ENCODE measurements around the gene CD302.
"Not testable (repeated sequence)": the region's sequence is repeated elsewhere in the genome, so short reads cannot be mapped to it uniquely, and the experiment has no call there.

The CD302 gene

DNA sequence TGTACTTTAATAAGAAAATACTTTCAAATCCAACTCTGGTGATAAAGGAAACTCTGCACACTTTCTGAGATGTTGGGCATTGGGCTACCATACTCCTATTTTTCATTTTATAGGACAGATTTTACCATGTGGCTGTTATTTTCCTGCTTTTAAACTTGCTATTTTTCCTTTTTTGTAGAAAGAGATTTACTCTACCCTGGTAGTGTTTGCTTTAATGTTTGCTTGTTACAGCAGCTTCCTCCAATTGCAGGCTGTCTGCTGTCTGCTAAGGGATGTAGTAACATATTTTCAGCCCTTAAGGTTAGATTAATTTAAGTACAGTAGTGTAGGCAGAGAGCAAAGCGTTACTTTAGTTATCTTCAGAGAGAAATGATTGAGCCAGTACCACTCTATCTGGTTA, 47.1 kb downstream of the CD302 start:
- Mint-ChIP-seq H3K27ac (no peak overlapping the region), H3K4me3 (no peak overlapping the region), H3K36me3 (ENCODE audit: low read depth) (peaks cover 44% of the 10 kb centered on the region), H3K9me3 (no peaks in the 10 kb centered on the region), H3K27me3 (no peaks in the 10 kb centered on the region), H3K4me1 (peaks cover 11% of the 10 kb centered on the region)
- ATAC-seq (no peak), DNase-seq (no peak)

DNA sequence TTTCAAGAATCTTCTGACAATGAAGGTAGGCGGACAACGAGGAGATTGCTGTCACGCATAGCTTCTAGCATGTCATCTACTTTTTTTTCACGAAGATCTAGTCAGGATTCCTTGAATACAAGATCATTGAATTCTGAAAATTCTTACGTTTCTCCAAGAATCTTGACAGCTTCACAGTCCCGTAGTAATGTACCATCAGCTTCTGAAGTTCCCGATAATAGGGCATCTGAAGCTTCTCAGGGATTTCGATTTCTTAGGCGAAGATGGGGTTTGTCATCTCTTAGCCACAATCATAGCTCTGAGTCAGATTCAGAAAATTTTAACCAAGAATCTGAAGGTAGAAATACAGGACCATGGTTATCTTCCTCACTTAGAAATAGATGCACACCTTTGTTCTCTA, 49.9 kb downstream of the CD302 start:
- no peaks in the 10 kb centered on the region for H3K9me3 Mint-ChIP-seq

DNA sequence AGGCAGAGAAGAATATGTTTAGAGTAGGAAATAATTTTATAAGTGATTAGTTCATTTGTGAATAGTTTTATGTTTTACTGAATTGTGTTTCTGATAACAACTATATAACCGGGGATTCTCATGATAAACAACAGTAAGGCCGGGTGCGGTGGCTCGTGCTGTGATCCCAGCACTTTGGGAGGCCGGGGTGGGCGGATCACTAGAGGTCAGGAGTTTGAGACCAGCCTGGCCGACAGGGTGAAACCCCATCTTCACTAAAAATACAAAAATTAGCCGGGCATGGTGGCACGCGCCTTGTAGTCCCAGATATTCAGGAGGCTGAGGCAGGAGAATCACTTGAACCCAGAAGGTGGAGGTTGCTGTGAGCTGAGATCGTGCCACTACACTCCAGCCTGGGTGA, 52.8 kb downstream of the CD302 start:
- H3K27ac Mint-ChIP-seq, H3K4me3 Mint-ChIP-seq, H3K27me3 Mint-ChIP-seq, ATAC-seq, H3K4me1 Mint-ChIP-seq, H3K9me3 Mint-ChIP-seq, DNase-seq: not testable (repeated sequence)
- peaks cover 60% of the 10 kb centered on the region for H3K36me3 Mint-ChIP-seq (ENCODE audit: low read depth)

More for the DNA sequence above, 49.9 kb downstream of the CD302 start:
- Mint-ChIP-seq H3K36me3 (ENCODE audit: low read depth) (peaks cover 65% of the 10 kb centered on the region), H3K27me3 (no peaks in the 10 kb centered on the region), H3K4me1 (peaks cover 11% of the 10 kb centered on the region), H3K4me3 (no peak overlapping the region), H3K27ac (no peak overlapping the region)
- ATAC-seq (no peak), DNase-seq (no peak)

DNA sequence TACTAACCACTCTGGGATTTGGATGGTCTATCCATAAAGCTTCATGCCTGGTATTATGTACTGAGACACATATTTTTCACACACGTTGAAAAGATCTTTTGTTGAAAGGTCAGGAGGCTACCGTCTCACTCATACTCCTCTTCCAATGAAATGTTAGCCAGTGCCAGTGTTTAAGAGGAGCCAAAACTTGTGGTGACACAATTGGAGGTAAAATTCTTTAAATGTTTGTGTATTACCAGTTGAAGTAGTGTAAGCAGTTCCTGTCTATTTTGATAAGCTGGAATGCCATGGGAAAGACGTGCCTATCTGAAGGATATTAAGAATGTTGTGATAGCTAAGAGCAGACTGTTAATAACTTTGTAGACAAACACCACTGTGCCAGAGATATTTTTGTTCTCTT, 53.6 kb downstream of the CD302 start:
- H3K27me3 Mint-ChIP-seq = no peaks in the 10 kb centered on the region
- H3K27ac Mint-ChIP-seq = no peak overlapping the region
- H3K4me1 Mint-ChIP-seq = peaks cover 8% of the 10 kb centered on the region
- DNase-seq = no peak
- peaks cover 68% of the 10 kb centered on the region for H3K36me3 Mint-ChIP-seq (ENCODE audit: low read depth)
- H3K4me3 Mint-ChIP-seq = no peak overlapping the region
- ATAC-seq = no peak
- H3K9me3 Mint-ChIP-seq = no peaks in the 10 kb centered on the region

DNA sequence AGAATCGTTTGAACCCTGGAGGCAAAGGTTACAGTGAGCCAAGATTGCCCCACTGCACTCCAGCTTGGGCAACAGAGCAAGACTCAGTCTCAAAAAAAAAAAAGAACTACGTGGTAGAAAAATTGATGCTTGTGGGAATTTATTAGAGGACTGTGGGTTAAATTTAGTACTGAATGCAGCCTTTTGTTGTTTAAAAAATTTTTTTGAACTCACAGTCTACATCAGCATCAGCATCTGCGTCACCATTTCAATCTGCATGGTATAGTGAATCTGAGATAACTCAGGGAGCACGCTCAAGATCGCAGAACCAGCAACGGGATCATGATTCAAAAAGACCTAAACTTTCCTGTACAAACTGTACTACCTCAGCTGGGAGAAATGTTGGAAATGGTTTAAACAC, 55.2 kb downstream of the CD302 start:
- Mint-ChIP-seq H3K36me3 (ENCODE audit: low read depth) (peaks cover 66% of the 10 kb centered on the region), H3K4me3 (no peak overlapping the region), H3K9me3 (no peaks in the 10 kb centered on the region), H3K27ac (no peak overlapping the region), H3K27me3 (no peaks in the 10 kb centered on the region), H3K4me1 (peaks cover 9% of the 10 kb centered on the region)
- ATAC-seq (no peak), DNase-seq (no peak)

DNA sequence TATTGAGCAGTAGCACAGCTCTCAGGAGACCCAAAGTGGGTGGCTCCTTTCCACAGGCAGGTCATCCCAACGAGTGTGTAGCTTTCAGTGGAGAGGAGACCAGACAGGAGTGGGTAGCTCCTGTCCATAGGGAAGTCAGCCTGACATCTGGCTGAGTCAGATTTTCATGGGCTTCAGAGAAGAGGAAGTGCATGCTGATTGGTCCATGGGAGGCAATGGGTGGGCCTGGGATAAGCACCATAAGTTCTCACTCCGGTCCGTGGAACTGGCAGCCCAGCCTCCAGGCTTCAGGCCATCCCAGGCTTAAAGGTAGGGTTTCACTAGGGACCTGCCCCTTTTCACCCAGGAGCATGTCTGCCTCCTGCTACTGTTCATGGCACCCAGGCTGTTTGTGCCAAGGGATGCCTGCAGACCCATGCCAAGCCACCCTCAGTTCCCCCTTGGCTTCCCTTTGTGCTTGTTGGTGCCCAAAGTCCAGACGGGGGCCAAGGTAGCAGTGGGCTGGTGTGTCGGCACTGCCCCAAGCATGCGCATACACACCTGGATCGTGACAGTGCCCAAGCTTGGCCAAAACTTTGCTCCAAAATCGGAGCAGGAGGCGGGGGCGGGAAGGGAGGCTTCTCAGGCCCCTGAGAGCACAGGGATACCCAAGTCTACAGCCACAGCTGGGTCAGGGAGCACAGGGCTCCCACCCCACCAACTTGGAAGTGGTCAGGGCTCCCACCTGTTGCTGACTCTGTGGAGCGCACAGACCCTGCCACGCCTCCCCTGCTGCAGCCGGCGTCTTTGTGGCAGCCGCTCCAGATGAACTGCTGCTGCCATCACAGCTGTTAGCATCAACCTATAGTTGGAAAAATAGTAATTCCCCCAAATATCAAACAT, 59.3 kb downstream of the CD302 start:
- H3K9me3 Mint-ChIP-seq = no peaks in the 10 kb centered on the region
- H3K4me1 Mint-ChIP-seq = peaks cover 26% of the 10 kb centered on the region
- H3K36me3 Mint-ChIP-seq (ENCODE audit: low read depth) = peaks cover 70% of the 10 kb centered on the region
- H3K4me3 Mint-ChIP-seq = no peak overlapping the region
- H3K27ac Mint-ChIP-seq = no peak overlapping the region
- DNase-seq = no peak
- H3K27me3 Mint-ChIP-seq = no peaks in the 10 kb centered on the region
- ATAC-seq = no peak

DNA sequence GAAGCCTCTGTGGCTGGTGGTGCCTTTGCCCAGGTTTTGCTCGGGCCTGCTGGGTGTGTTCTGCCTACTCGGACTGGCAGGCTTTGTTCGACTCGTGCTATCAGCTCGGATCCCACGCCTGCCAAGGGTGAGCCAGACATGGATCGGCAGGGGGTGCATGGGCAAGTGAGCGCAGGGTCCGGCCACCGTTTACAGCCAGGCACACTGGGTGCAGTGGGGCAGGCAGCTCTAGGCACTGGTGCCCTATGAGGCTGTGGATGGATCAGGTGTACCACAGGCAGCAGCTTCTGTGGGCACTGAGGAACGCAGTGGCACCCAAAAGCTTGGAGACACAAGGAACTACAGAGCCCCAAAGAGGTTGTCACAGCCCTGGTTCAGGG, 60.1 kb downstream of the CD302 start:
- Mint-ChIP-seq H3K9me3 (no peaks in the 10 kb centered on the region), H3K4me1 (peaks cover 27% of the 10 kb centered on the region), H3K4me3 (no peak overlapping the region), H3K36me3 (ENCODE audit: low read depth) (peaks cover 67% of the 10 kb centered on the region), H3K27me3 (no peaks in the 10 kb centered on the region), H3K27ac (no peak overlapping the region)
- ATAC-seq = no peak
- DNase-seq = no peak

DNA sequence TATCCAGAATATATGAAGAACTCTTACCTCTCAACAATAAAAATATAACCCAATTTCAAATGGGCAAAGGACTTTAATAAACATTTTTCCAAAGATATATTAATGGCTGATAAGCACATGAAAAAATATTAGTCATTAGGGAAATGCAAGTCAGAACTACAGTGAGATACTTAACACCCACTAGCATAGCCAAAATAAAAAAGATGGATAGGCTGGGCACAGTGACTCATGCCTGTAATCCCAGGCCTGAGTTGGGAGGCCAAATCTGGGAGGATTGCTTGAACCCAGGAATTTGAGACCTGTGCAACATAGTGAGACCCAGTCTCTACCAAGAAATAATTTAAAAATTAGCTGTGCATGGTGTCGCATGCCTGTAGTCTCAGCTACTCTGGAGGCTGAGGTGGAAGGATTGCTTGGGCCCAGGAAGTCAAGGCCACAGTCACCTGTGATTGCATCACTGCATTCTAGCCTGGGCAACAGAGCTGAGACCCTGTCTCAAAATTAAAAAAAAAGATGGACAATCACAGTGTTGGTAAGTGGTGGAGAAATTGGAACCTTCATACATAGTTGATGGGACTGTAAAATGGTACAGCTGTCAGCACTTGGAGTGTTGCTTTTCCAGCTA, 60.6 kb downstream of the CD302 start:
- H3K9me3 Mint-ChIP-seq = no peaks in the 10 kb centered on the region
- DNase-seq = no peak
- H3K36me3 Mint-ChIP-seq (ENCODE audit: low read depth) = peaks cover 66% of the 10 kb centered on the region
- H3K4me1 Mint-ChIP-seq = peaks cover 30% of the 10 kb centered on the region
- no peak overlapping the region for H3K4me3 Mint-ChIP-seq
- no peak for ATAC-seq
- no peaks in the 10 kb centered on the region for H3K27me3 Mint-ChIP-seq
- H3K27ac Mint-ChIP-seq = no peak overlapping the region

DNA sequence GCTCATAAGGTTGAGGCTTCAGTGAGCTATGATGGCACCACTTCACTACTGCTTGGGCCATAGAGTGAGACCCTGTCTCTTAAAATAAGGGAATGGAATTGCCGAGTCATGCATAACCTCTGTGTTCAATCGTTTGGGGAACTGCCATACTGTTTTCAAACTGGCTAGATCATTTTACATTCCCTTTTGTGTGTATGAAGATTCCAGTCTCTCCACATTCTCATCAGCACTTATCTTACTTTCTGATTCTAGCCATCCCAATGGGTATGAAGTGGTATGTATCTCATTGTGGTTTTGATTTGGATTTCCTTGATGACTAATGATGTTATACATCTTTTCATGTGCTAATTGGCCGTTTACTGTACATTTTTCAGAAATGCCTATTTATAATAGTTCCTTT, 62.0 kb downstream of the CD302 start:
- peaks cover 32% of the 10 kb centered on the region for H3K4me1 Mint-ChIP-seq
- no peaks in the 10 kb centered on the region for H3K27me3 Mint-ChIP-seq
- ATAC-seq (no peak), DNase-seq (no peak)
- no peaks in the 10 kb centered on the region for H3K9me3 Mint-ChIP-seq
- H3K4me3 Mint-ChIP-seq = no peak overlapping the region
- peaks cover 60% of the 10 kb centered on the region for H3K36me3 Mint-ChIP-seq (ENCODE audit: low read depth)
- peak overlapping the region; percentile 60 for H3K27ac Mint-ChIP-seq

DNA sequence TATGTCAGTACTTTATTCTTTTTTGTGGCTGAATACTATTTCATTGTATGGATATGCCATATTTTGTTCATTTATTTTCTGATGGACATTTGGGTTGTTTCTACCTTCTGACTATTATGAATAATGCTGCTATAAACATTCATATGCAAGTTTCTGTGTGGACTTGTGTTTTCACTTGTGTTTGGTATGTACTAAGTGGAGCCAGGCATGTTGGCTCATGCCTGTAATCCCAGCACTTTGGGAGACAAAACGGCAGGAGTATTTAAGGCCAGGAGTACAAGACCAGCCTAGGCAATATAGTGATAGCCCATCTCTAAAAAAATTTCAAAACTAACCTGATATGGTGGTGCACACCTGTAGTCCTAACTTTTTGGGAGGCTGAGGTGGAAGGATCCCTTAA, 62.4 kb downstream of the CD302 start:
- DNase-seq (no peak), ATAC-seq (no peak)
- Mint-ChIP-seq H3K27me3 (no peaks in the 10 kb centered on the region), H3K9me3 (no peaks in the 10 kb centered on the region), H3K27ac (peak overlapping the region; percentile 60), H3K4me3 (no peak overlapping the region), H3K4me1 (peaks cover 32% of the 10 kb centered on the region), H3K36me3 (ENCODE audit: low read depth) (peaks cover 64% of the 10 kb centered on the region)

DNA sequence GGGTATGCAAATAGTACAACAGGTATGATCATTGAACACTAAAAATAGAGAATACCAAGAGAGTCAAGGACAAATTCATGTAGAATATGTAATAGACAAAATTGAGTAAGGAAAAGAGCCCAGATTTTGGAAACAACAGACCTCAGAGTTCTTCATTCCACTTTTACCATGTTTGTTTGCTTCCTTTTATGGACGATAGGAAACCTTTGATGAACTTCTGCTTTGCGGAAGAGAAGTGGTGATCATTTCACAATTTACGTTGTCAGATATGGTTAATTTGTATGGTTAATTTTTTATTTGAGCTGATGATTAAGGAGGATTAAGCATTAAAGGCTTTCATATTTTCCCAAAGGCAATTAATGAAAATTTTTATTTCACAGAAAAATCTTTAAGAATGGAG, 69.4 kb downstream of the CD302 start:
- Mint-ChIP-seq H3K4me3 (no peak overlapping the region), H3K27me3 (no peaks in the 10 kb centered on the region), H3K4me1 (peaks cover 53% of the 10 kb centered on the region), H3K9me3 (peaks cover 11% of the 10 kb centered on the region), H3K27ac (no peak overlapping the region), H3K36me3 (ENCODE audit: low read depth) (peaks cover 67% of the 10 kb centered on the region)
- no peak for ATAC-seq
- no peak for DNase-seq

DNA sequence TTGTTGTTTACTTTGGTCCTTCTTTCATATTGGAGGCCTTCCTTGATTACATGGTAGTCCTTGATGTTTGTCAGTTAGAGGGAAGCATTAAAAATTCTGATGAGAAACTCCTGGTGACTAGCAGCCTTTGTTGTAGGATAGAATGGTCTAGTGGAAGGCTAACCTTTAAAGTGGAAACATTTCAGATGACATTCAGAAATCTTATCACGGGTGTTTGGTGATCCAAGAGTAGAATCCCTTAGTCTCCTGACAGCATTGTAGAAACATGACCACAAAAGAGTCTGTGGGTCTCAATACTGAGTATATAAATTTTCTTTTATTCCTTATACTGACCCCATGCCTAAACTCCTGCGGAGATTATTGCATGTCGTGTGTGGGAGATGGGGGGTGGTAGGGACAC, 72.3 kb downstream of the CD302 start:
- peak overlapping the region; percentile 11 for H3K27ac Mint-ChIP-seq
- H3K36me3 Mint-ChIP-seq (ENCODE audit: low read depth) = peaks cover 70% of the 10 kb centered on the region
- ATAC-seq = no peak
- DNase-seq = no peak
- no peak overlapping the region for H3K4me3 Mint-ChIP-seq
- H3K27me3 Mint-ChIP-seq = no peaks in the 10 kb centered on the region
- H3K9me3 Mint-ChIP-seq = peaks cover 11% of the 10 kb centered on the region
- peaks cover 71% of the 10 kb centered on the region for H3K4me1 Mint-ChIP-seq

DNA sequence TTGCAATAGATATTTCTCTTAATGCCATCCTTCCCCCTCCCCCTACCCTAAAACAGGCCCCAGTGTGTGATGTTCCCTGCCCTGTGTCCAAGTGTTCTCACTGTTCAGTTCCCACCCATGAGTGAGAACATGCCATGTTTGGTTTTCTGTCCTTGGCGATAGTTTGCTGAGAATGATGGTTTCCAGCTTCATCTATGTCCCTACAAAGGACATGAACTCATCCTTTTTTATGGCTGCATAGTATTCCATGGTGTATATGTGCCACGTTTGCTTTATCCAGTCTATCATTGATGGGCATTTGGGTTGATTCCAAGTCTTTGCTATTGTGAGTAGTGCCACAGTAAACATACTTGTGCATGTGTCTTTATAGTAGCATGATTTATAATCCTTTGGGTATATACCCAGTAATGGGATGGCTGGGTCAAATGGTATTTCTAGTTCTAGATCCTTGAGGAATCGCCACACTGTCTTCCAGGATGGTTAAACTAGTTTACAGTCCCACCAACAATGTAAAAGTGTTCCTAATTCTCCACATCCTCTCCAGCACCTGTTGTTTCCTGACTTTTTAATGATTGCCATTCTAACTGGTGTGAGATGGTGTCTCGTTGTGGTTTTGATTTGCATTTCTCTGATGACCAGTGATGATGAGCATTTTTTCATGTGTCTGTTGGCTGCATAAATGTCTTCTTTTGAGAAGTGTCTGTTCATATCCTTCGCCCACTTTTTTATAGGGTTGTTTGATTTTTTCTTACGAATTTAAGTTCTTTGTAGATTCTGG, 73.0 kb downstream of the CD302 start:
- not testable (repeated sequence) for ATAC-seq, H3K27me3 Mint-ChIP-seq, DNase-seq, H3K4me3 Mint-ChIP-seq
- peaks cover 70% of the 10 kb centered on the region for H3K36me3 Mint-ChIP-seq (ENCODE audit: low read depth)
- H3K27ac Mint-ChIP-seq = peak overlapping the region; percentile 65
- H3K9me3 Mint-ChIP-seq = peaks cover 11% of the 10 kb centered on the region
- peaks cover 73% of the 10 kb centered on the region for H3K4me1 Mint-ChIP-seq

DNA sequence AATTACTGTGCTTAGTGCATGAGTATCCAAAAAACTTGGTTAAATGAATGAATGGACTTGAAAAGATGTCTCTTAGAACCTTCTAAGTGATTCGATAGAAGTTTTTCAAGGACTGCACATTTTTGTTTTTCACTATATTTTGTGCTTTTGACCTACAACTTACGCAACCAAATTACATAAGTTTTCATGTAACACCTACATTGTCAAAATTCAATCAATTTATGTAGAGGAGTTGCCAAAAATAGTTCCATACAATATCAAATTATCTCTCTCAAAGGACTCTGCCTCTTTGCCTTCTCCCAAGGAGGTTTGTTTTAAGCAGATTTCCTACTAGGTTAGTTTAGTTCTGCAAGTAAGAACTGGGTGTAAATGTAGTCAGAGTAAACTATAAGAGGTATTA, 75.4 kb downstream of the CD302 start:
- Mint-ChIP-seq H3K4me3 (no peak overlapping the region), H3K9me3 (peaks cover 11% of the 10 kb centered on the region), H3K4me1 (peaks cover 79% of the 10 kb centered on the region), H3K36me3 (ENCODE audit: low read depth) (peaks cover 70% of the 10 kb centered on the region), H3K27ac (no peak overlapping the region), H3K27me3 (no peaks in the 10 kb centered on the region)
- no peak for DNase-seq
- no peak for ATAC-seq

DNA sequence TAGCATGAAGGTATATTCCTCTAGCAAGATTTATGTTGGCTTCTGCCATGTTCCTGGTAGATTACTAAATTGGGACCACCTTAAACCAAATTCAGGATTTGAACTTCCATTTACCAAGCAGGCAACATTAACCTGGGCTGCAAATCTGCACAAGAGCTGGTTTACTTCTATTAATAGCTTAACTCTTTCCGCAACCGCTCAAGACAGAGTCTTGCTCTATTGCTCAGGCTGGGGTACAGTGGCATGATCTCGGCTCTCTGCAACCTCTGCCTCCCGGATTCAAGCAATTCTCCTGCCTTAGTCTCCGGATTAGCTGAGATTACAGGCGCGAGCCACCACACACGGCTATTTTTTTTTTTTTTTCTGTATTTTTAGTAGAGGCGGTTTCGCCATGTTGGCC, 77.3 kb downstream of the CD302 start:
- H3K27ac Mint-ChIP-seq = no peak overlapping the region
- ATAC-seq (no peak), DNase-seq (no peak)
- H3K4me1 Mint-ChIP-seq = peaks cover 84% of the 10 kb centered on the region
- no peaks in the 10 kb centered on the region for H3K27me3 Mint-ChIP-seq
- H3K36me3 Mint-ChIP-seq (ENCODE audit: low read depth) = peaks cover 77% of the 10 kb centered on the region
- no peak overlapping the region for H3K4me3 Mint-ChIP-seq
- H3K9me3 Mint-ChIP-seq = peaks cover 9% of the 10 kb centered on the region

Data from activated naive CD8-positive, alpha-beta T cell treated with anti-CD3 and anti-CD28 coated beads, Interleukin-2, amount 50 U/mL, for 24 hours (primary cell).